ENCODE measurements around the gene LAPTM5.

- TF ChIP-seq CTCF (IDR thresholded peaks at IDR 0.05; ENCODE audit: insufficient read depth, low read depth, low read length) (no peak), EZH2 (IDR thresholded peaks at IDR 0.05; ENCODE audit: insufficient read depth, low read length) (no peak)
Measured at GRCh38 chr1:30710407-30710806, 47.2 kb downstream of the LAPTM5 start.
